GM21381 (cell line): ENCODE measurements around the gene SHH.

Experiments used
- ATAC-seq: cut with Tn5 transposase; IDR thresholded peaks from one replicate; pipeline ENCODE4 v1.9.1; 2021; ENCODE audit warnings: mild to moderate bottlenecking, moderate library complexity; ENCODE audit not compliant: unreplicated experiment

The SHH gene

DNA sequence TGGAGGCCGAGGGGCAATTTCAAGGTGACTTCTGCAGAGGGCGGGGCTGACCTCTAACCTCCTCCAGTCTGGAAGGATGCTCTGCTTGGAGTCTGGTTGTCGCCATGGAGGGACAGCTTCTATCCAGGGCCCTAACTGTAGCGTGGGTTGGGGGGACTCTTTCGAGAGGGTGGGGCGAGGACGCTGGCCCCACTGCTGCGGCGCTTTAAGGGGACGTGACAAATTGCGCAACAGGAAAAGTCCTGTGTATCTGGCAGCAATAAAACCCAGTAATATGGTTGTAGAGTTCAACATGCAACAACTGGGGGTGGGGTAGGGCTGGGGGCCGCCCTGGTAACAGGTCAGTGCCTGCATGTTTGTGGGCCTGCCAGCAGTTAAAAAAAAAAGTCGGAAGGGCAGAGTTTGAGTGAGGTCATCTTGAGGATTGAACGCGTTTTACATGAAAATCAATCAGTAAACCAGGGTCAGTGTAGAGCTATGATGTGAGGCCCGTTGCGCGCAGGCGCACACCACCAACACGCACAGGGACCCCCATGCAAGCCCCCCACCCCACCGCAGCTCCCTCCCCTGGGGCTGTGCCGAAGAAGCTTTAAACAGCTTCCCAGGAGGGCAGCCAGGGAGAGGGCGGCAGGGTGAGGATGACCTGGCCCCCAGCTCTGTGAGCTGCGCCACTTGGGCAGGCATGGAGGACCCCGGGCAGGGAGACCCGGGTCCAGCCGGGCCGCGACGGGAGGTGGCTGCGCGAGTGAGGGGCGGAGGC is 4.3 kb downstream of the SHH start:
- ATAC-seq: no peak

DNA sequence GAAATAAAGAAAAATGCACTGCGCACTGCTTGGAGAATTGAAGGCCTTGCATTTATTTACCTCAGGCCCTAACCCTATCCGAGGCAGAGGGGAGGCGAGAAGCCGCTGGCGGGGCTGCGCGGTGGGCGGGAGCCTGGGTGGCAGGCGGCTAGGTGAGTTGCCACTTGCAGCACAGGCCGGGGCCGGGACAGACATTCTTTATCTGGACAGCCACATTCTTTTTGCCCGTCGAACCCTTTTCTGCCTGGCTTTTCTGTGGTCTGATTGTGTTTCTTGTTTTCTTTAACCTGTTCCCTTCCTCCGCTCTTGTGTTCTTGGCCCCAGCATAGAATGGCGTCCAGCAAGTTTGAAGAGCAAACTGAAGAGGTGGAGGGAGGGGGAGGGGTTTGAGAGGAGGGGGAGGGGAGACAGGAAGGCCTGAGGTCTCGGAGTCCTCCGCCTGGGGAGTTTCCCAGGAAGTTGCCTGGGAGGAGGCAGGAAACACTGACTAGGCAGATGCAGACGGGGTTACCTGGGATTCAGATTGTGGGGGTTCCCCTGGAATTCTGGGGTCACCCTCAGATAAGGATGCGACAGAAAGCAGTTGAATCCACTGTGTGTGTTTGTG is 5.1 kb downstream of the SHH start:
- ATAC-seq: no peak

DNA sequence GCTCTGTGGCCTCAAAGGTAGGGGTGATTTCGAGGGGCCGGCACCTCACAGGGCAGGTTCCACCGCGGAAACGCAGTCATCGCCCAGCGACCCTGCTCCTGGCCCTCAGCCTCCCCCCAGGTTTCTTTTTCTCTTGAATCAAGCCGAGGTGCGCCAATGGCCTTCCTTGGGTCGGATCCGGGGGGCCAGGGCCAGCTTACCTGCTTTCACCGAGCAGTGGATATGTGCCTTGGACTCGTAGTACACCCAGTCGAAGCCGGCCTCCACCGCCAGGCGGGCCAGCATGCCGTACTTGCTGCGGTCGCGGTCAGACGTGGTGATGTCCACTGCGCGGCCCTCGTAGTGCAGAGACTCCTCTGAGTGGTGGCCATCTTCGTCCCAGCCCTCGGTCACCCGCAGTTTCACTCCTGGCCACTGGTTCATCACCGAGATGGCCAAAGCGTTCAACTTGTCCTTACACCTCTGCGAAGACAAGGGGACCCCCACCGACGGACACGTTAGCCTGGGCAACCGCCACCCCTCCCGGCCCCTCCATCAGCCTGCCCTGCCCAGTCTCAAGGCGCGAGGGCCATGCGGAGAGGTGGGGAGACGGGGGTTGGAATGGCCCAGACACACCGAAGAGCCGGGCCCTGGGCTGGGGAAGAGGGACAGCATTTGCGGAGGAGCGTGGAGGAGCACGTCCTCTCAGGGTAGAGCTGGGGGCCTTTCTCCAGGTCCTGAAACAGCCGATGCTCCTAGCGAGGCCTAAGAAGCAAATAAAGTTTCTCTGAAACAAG is 6.0 kb downstream of the SHH start:
- no peak for ATAC-seq

DNA sequence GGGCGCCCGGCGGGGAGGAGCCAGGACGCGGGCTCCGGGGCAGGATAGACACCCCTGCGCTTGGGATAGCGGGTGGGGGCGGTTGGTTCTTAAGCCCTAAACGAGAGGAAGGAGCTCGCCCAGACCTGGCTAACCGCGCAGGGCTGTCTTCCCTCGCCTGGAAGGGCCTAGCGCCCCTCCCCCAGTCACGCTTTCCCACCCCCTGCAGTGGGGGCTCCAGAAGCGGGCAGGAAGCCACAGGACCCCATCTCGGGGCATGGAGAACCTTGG is 6.5 kb downstream of the SHH start:
- no peak for ATAC-seq

DNA sequence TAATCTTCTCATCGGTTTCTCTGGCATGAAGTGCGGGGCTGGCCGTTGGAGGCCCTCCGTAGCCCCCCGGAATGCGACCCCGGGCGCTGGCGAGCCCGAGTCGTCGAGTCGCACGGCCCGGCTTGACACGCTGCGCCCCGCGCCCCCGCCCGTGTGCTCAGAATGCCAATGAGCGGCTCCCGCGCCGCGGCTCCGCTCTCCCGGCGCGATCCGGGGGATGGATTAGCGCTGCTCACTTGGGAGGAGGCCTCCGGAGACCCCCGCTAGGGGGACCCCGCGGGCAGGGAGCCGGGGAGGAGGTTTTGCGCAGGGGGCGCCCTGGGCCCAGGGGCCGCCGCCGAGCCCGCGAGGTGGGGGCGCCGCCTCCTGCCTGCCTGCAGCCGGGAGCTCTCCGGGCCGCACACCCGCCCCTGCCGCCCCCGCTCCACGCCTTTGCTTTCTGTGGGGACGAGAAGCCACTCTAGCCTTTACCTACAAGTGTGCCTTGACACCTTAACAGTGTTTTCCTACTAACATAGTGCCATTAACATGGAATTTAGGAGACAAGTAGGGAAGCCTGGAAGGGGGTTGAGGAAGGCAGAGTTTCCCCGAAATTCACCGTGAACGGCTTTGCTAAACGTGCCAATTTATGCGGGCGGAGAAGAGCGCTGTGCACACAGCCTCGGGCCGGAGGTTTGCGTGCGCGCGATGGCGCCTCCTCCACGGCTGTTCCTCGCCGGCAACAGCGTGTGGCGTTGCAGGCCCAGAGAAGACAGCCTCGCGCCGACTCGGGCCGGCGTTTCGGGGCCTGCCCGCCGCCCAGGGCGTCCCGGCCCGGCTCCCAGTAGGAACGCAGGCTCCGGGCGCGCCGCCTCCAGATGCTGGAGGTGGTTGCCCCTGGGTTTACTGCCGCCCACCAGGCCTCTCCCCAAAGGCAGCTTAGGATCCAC is 7.1 kb downstream of the SHH start:
- peak; percentile 46 for ATAC-seq

DNA sequence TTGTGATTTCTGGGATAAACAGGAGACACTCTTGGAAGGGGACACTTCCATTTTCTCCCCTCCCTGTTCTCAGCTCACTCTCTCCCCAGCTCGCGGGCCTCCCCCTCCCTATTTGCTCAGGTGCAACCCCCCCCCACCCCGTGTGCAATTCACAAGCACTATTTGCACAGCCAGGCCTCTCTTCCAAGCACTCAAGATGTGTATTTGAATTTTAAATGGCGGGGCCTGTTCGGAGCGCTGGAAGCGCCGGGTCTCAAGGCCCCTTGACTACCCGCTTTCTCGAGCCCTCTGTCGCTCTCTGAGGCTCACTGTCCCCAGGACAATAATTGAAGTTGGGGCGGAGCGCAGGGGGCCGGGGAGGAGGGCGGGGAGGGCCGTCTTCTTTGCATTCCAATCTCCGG is 7.8 kb downstream of the SHH start:
- ATAC-seq: no peak

DNA sequence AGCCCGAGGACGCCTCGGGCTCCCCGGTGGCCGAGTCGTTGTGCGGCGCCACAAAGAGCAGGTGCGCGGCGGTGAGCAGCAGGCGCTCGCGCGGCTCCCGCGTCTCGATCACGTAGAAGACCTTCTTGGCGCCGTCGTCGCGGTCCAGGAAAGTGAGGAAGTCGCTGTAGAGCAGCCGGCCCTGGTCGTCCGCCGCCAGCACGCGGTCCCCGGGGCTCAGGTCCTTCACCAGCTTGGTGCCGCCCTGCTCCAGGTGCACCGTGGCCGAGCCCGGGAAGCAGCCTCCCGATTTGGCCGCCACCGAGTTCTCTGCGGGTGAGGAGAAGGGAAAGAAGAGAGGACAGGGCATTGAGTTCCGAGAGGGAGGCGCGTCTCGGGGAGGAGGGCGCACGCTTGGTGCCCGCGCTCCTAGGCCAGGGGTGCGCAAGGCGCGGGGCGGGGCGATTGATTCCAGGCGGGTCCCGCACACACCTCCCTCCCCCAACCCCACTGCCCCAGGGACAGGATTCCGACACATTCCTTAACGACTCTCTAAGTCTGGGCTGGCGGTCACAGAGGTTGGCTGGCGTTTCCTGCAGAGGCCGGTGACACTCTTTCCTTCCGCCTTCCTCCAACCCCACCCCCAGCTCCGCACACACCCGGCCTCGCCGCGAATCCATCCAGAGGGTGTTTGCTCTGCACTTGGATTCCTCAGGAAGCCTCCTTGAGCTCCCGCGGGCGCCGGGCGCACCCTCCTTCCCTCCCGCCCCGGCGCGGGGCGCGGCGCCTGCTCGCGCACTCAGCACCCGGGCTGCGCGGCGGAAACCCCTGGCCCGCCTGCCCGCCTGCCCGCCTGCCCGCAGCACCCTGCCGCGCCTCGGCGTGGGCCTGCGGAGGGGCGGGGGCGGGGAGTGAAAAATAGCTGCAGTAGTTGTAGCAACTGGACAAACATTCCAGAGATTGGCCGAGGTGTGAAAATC is 8.6 kb downstream of the SHH start:
- no peak for ATAC-seq

DNA sequence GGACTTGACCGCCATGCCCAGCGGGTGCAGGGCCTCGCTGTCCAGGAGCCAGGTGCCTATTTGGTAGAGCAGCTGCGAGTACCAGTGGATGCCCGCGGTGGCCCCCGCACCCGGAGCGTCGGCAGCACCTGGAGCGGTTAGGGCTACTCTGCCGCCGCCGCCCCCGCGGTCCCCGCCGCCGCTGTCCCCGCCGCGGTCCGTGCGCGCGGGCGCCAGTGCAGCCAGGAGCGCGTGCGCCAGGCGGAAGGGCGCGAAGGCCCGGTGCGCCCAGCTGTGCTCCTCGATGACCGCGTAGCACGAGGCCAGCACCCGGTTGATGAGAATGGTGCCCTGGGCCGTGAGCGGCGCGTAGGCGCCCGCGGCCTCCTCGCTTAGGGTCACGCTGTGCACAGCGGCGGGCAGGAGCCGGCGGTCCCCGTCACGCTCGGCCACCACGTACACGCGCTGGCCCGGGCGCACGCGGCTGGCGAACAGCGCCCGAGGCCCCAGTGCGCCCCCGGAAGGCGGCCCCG is 9.3 kb downstream of the SHH start:
- no peak for ATAC-seq

DNA sequence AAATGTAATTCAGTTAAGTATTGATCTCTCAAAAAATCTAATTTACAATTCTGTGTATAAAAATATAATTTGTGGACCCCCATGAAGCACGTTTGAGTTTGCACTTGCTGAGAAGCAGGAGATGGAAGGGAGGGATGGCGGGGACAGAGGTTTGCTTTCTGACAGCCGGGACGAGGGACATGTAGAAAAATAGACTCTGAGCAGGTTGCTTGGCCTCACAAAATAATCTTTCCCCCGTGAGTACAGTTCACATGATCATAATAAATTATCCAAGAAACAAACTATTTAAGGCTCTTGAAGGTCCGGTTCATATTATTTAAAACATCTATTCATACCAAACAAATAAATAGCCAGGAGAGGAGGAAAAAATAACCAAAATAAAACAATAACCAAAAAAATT is 10.0 kb downstream of the SHH start:
- ATAC-seq: no peak

DNA sequence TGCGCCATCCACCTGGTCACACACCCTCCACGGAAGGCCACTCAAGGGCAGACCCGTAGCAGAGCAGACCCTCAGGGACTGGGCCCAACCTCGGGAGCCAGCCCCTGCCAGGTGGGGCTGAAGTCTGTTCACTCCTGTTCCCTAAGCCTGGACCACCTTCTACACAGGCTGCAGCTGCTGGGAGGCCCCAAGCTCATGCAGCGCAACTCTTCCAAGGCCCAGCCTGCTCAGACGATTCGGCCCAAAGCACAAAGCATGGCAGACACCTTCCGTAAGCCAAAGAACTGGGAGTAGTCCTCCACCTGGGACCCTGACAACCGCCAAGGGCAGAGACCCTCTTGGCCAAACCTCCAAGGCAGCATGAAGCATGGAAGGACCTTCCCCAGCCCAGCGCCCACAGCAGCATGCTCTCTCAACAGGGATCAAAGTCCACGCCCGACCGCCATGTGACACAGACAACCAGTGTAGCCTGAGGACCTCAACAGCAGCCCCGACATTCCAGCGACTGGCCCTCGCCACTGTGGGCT is 11.5 kb downstream of the SHH start:
- no peak for ATAC-seq

DNA sequence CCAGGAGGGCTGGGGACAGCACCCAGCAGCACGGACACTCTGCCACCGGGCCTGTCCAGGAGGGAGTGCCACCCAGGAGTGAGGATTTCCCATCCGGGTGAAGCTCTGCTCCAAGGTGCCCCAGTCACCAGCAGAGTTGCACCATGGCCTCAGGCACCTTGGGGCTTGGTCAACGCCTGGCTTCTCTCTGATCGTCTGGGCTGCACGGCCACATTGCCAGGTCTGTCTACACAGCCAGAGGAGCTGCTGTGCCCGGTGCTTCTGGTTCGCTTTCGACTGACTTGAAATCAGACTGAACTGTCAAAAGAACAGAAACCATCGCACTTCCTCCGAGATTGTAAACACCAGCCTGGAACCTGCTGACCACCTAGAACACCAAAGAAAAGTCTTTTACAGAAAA is 12.0 kb downstream of the SHH start:
- ATAC-seq: no peak

DNA sequence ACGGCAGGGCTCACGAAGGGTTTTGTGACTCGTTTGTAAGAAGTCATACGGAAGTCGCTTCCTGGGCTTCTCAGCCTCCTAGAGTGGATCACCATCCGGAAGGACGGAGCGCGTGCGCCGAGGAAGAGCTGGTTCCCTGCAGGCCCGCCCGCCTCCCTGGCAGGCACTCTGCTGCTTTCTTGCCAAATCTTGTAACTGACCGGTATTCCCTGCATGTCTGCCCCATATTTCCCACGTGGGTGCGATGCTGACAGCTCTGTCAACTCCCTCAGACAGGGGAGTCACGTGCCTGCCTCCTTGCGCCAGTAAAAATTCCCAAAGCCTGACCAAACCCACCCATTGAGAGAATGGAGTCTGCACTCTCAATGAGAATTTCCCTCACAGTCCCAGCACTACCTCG is 12.7 kb downstream of the SHH start:
- no peak for ATAC-seq

DNA sequence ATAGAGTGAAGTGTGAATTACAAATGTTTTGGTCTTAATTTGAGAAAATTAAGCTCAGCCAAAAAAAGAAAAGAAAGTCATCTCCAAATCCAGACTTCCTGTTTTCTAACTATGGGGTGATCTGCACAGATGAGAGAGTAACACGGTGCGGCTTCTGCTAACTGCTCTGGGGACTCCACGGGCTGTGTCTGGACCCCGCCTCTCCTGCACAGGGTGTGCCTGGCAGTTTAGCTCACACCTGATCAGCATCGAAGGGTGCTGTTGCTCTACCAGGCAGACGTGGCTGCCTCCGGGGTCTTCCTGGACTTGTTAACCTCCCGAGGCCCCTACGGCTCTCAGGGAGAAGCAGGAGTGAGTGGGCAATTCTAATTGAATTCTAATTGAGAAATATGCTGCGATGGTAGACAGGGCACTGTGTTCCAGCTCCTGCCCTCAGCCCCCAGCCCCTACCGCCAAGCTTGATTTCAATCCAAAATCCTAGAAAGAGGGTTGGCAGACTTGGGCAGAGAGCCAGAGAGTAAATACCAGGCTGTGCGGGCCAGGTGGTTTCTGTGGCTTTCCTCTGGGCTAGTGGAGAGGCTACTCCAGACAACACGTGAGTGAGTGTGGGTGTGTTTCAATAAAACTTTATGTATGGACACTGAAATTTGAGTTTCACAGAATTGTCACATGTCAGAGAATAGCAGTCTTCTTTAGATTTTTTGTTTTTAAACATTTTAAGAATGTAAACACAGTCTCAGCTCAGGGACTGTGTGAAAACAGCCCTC is 13.4 kb downstream of the SHH start:
- no peak for ATAC-seq

DNA sequence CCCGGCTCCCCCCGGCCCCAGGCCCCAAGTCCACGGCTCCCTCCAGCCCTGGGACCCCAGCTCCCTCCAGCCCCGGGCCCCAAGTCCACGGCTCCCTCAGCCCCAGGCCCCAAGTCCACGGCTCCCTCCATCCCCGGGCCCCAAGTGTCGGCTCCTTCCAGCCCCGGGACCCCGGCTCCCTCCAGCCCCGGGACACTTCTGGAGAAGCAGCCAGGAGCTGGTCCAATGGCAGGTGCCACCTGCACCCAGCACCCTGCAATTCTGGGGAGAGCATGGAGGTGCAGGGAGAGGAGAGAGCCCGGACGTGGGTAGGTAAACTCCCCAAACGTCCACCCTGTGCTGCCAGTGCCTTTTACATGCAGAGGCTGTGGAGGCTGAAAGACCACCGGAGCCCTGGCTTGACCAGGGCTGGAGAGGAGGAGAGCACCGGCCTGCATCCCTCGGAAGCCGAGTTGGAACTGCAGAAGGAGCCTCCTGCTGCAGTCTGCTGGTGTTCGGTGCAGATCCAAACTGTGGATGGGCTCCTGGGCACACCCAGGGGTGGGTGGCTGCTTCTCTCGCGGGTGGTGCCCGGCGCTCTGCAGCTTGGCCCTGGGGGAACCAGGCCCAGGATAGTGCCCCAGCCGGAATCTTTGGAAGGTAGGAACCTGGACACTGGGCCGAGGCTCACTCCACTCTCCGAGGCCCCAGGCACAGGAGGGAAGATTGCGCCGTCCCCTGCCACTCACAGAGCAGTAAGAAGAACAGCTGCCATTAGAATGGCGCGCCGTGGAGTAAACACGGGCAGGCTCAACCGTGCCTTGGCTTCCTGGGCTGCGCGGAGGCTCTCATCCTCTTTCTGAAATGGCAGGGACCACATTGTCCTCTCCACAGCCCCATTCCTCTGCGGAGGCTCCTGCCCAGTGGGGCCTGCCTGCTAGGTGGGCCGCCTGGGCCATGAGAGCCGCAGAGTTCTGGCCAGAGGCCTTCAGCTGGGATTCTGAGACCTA is 14.7 kb downstream of the SHH start:
- no peak for ATAC-seq

DNA sequence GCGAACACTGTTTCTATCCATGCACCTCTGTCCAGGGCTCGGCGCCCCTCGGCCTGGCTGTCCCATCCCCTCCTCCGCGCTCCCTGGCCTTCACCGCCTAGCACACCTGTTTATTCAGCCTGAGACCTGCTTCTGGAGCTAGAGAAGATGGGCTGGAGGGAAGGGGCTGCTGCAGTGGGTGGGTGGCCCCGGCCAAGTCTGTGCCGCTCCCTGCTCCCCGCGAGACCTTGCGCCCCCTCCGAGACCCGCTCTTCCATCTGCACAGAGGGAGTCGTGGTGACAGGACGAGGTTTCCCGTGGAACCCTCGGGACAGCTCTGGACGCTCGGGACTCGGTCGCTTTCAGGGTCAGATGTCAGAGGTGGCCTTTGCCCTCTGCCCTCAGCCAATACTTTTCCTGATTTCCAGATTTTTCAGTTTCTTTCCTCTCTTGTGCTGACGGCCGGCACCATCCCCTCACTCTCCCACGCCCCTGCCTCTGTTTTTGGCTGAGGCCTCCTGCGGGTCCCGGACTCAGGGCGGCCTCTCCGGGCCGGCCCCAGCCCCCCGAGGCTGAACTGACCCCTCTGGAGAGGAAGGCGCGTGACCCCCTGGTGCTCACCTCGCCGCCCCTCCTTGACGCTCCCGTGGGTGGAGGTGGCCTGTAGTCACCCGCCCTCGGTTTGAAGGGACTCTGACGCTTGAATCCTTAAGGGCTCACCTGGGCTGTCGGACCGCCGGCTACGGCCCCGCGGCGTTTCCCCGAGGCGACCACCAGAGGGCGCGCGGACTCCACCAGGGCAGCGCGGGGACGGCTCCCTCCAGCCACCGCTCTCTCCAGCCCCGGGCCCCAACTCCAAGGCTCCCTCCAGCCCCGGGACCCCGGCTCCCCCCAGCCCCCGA is 15.6 kb downstream of the SHH start:
- ATAC-seq: peak; percentile 57

DNA sequence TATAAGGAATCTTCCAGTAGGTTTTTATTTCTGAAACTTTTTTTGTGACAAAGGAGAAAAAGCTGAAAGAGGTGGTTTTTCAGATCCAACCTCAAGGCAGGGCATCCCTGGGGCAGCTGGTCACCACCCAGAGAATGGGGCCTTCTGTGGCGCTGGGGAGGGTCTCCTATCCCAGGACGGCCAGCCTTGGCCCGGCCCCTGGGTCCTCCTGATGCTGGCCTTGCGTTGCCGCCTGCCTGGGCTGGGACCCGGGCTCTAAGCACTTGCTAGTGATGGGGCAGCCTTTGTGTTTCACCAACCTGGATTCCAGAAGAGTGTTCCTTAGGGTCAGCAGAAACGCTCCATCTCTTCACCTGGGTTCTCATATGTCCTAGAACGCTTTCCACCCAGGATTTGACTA is 16.3 kb downstream of the SHH start:
- ATAC-seq: no peak

DNA sequence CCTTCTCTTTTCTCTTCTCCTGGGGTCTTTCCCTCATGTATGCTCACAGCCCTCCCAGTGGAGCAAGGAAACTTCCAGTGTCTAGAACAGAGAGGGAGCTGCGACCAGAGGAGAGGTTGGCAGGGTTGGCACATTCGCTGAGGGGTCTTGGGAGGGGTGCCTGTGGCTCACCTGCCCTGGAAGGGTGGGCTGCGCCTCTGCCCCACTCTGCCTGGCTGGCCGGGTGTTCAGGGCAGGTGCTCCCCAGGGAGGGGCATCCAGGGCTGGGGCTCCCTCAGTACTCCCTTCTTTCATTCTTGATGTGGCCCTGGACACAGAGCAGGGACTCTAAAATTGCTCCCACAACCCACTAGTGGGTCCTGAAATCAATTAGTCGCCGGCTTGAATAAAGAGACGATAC is 16.9 kb downstream of the SHH start:
- no peak for ATAC-seq
